H54 (cell line): ENCODE measurements around the gene RNF150.

Source experiments
- DNase-seq: peaks from one replicate; pipeline ENCODE4 v3.0.0; 2011; ENCODE audit warnings: low spot score, mixed read lengths; ENCODE audit not compliant: insufficient read length
- FAIRE-seq: peaks from 3 replicates; lab custom pipeline; 2011; peaks lifted over from hg19 to GRCh38; lab: Jason Lieb, UNC
- POLR2A ChIP-seq: IDR thresholded peaks from 2 replicates; pipeline ENCODE4 v1.6.1; 2011; ENCODE audit warnings: low read depth, mild to moderate bottlenecking, low read length

The RNF150 gene

DNA sequence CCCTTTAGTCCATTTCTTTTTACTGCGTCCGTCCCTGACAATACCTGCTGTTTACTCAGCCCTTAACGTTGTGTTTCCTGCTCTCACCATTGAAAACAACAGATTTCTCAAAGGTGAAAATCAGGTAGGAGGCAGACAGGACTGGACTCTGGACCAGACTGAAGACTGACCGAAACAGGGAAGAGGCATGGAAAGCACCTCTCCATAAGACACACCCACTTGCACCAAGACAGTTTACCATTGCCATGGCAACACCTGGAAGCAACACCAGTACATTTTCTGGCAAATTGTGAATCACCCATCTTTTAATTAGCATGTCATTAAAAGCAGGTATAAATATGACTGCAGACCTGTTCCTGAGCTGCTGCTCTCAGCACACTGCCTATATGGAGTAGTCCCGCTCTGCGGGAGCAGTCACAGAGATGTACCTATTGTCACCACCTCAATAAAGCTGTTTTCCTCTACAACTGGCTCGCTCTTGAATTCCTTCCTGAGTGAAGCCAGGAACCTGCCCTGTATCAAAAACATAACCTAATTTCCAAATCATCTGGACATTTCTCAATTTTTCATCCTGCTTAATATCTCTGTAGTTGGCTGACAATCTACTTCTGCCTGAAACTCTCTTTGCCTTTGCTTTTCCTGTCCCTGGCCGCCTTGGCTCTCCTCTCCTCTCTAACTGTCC, 117.0 kb downstream of the RNF150 start:
- TF ChIP-seq POLR2A: no peak
- no peak for DNase-seq
- no peak for FAIRE-seq

- DNase-seq (no peak), FAIRE-seq (no peak)
- no peak for TF ChIP-seq POLR2A
Measured at GRCh38 chr4:141013899-141014298, 119.4 kb downstream of the RNF150 start.

GRCh38 chr4:141011901-141012315, 121.4 kb downstream of the RNF150 start:
- no peak for TF ChIP-seq POLR2A
- FAIRE-seq: no peak
- DNase-seq: no peak

DNA sequence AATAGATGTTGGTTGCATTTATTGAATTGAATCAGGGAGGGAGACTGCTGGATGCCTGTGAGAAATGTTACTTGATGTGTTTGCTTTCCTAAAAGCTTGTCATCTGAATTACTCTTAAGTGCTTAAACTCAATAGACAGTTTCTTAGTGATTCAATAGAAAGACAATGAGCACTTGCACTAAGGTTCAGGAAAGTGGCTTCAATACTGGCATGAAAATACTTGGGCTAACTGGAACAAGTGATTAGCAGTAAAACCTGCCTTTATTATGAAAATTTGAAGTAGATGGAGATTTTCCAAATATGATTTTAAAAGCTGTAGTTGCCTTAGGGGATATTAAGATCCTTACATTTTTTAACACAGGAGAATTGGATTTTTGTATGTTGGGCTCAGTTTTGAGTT, 123.3 kb downstream of the RNF150 start:
- FAIRE-seq: no peak
- no peak for TF ChIP-seq POLR2A
- no peak for DNase-seq

- FAIRE-seq: no peak
- DNase-seq: no peak
- TF ChIP-seq POLR2A: no peak
Measured at GRCh38 chr4:141009129-141009528, 124.1 kb downstream of the RNF150 start.

DNA sequence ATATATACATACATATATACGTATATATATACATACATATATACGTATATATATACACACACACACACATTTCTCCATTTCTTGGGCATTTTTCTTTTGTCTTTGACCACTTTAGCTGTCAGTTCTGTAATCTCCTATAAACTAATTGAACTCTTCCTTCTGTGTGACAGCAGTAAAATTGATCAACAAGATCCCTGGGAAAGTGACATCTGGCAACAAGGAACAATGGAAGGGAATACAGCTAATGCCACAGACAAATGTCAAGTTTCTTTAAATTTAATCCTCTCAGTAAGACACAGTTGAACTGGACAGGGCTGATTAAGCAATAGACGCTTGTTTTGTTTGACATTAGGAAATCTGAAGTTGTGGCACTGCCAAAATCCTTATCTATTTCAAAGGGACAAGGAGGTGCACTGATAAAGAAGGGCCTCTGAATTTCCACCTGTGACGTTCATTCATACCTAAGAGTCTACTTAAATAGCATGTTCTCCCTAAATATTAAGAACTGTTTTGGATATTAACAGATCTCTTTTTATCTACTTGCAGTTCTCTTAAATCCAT, 126.9 kb downstream of the RNF150 start:
- FAIRE-seq: no peak
- DNase-seq: no peak
- TF ChIP-seq POLR2A: no peak

DNA sequence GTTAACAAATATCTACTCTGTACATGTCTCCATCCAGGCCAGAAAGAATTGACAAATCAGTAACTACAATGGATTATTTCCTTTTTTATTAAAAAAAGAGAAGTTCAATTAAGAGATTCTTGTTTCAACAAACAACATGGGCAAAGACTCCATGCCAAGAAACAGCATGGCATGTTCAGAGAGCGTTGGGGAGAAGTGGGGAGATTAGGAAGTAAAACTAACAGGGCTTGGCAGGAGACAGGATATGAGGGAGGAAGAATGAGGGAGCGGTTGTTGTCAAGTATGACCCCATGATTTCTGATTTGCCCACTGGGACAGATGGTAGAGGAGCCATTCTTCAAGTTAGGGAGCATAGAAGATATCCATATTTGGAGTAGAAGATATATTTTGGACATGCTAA, 128.4 kb downstream of the RNF150 start:
- FAIRE-seq (no peak), DNase-seq (no peak)
- TF ChIP-seq POLR2A: no peak

DNA sequence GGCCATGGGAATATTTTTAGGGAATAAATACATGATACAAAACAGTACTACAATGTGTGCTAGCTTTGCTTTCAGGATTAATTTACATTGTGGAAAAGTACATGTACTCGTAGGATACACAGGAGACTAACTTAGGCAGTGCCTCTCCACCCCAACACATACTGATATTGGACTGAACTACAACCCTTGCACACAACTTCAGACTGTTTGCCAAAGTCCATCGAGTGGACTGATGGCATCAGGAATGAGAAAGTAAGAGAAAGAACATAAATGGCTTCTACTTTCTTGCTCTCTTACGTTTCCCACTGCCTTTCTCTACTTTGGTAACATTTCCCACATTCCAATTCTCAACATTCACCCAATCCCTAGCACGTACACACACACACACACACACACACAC, 130.1 kb downstream of the RNF150 start:
- no peak for TF ChIP-seq POLR2A
- DNase-seq (no peak), FAIRE-seq (no peak)

GRCh38 chr4:141002323-141002805, 130.9 kb downstream of the RNF150 start:
- no peak for TF ChIP-seq POLR2A
- DNase-seq (no peak), FAIRE-seq (no peak)

GRCh38 chr4:140996766-140997165, 136.5 kb downstream of the RNF150 start:
- no peak for TF ChIP-seq POLR2A
- DNase-seq (no peak), FAIRE-seq (no peak)

GRCh38 chr4:140995058-140995457, 138.2 kb downstream of the RNF150 start:
- FAIRE-seq (no peak), DNase-seq (no peak)
- no peak for TF ChIP-seq POLR2A

- no peak for FAIRE-seq
- no peak for DNase-seq
- TF ChIP-seq POLR2A: no peak
Measured at GRCh38 chr4:140994015-140994414, 139.3 kb downstream of the RNF150 start.

GRCh38 chr4:140993370-140993769, 139.9 kb downstream of the RNF150 start:
- DNase-seq (no peak), FAIRE-seq (no peak)
- no peak for TF ChIP-seq POLR2A

DNA sequence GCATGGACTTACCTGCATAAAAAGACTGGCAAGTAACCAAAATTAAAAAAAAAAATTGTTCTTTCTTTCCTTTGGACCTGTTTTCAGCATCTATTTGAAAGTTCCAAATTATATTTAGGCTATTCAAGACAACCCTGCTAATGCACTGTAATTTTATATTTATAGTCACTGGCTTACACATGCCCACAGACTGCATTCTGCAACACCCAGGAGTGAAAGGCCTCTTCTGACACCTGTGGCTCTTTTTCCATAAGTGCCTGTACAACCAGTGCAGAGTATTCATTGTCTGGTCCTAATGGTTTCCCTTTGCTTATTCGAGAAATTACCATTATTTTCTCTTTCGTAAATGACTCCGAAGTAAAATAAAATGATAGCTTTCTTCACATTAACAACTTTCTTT, 143.3 kb downstream of the RNF150 start:
- FAIRE-seq (no peak), DNase-seq (no peak)
- no peak for TF ChIP-seq POLR2A

- TF ChIP-seq POLR2A: no peak
- FAIRE-seq (no peak), DNase-seq (no peak)
Measured at GRCh38 chr4:140986045-140986444, 147.2 kb downstream of the RNF150 start.
